Stimulated activated naive CD4-positive, alpha-beta T cell treated with Interleukin-2 at 50 U/mL for 16 hours (primary cell): ENCODE measurements around the gene FARS2.

Experiments used
- DNase-seq: peaks from one replicate; lab custom pipeline; 2025; lab: John Stamatoyannopoulos, UW

The FARS2 gene

DNA sequence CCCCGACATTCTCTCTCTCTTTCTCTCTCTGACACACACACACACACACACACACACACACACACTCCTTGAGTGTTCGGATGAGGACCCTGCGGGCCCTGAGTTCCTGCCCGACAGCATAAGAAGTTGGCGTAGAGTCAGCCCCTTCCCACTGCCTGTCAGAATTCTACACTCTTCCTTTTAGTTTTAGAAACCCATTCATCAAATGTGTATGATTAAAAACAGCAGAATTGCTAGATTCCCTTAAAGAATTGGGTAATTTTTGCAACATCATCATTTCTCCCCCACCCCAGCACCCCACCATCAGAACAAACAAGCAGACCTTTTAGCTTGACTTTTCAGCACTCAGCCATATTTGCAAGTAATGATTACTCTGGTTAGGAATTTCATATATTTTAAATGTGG is 322.8 kb downstream of the FARS2 start:
- DNase-seq = no peak

DNA sequence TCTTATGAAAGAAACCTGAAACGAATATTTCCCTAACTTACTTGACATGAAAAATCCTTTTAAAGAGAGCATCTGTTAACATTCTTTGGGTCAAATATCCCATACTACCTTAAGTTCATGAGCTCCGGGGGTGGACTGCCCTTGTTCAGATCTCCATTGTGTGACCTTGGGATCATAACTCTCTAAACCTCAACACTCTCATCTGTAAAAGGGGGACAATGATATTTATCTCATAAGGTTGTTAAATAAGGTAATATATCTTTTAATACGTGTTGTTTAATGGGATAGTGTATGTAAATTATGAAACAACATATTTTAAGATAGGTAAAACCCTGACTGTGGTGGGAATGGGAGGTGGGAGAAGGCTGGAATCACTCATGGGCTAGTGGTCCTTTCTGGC is 326.3 kb downstream of the FARS2 start:
- DNase-seq = no peak

DNA sequence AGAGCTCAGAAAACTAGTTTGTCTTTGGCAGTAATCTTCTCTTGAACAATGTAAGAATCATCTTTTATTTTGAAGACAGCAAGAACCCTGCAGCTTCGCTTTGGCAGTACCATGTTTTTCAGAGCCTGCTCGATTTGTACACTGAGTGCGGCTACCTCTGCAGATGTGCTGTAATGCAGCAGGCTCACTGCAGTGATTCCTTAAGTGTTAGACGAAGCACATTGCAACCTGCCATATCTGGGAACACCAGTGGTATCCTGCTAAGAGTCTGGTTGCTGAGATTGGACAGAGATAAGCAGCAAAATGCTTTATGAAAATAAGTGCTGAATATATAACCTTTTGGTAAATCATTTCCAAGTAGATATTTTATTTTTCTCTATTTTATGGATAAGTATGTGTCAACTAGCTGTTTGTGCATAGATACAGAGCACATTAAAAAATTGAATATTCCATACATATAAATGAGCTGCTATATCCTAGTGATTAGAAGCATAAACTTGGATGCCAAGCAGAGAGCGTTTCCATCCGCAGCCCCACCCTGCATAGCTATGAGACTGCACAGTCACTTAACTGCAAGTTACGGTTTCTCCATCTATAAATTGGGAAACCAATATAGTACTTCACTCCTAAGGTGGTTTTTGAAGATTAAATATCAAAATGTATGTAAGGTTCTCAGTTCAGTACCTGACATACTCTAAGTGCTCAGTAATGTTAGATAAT is 328.3 kb downstream of the FARS2 start:
- no peak for DNase-seq

DNA sequence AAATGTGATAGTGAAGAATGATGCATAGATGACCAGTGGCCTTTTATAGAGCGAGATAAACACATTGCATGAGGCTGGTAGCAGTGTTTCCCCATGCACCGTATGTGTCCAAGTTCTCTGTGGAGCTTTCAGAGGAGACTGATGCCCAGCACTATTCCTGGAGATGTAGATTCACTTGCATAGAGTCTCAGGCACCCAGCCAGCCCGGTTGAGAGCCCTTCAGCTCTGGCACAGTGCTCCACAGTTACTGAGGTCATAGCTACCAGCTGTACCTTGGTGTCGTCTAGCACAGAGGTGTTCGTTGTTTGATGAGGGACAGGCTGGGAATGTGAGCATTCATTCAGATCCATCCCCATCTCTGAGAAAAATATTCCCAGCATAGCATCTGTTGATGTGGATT is 328.9 kb downstream of the FARS2 start:
- no peak for DNase-seq

DNA sequence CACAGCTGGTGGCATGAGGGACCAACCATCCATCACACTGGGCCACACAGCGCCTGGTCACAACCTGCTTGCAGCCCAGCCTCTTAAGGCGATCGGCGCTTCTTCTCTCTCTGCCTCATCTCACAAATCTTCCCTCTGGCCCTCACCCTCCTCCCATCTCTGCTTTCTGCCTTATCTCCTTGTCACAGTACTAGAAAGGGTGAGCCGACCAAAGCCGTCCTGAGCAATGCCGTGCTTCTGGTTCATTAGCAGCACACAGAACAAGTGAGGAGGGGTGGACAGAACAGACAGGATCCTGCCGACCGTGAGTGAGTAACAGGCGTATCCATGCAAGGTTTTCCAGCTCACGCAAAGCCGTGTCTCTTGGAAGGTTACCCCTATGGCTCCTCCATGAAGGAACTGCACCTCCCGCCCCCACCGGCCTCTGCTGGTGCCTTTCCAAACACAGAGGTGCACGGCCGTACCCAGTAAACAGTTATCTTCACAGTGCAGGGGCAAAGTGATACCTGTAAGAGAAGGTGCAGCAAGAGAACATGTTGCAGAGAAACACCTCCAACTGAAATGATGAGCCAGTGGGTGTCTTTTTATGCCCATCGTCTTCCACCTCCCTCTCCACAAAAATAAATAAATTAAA is 331.7 kb downstream of the FARS2 start:
- no peak for DNase-seq

DNA sequence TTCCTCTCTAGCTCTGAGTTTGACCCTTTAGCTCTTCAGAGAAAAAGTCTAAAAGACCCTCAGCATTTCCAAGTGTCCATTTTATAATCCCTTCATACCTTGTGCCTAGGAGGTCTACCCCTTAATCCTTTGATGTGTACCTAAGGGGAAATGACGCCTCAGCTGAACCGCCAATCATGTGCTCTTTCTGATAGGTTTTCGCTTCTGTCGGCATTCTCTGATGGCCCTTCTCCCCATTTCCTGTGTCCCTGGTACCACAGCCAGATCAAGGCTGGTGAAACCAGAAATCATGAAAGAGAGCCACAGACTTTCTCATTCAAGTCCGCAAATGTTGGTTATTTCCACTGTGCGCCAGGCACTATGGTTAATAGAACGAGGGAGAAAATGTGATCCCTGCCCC is 333.9 kb downstream of the FARS2 start:
- no peak for DNase-seq

DNA sequence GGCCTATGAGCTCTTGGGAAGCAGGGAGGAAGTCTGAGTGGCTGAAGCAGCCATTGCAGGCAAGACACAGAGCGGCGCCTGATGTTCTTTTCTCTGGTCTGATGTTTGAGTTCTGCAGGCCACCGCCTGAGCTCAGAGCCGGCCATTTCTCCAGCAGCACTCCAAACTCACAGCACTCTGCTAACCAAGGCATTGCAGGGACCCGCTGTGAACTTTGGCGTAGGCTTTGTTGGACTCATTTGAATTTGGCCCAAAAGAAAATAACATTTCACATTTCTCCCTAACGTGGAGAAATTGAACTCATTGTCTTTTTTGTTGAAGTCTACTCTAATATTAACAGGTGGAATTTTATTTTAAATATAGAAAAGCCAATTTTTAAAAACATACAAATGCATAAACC is 336.1 kb downstream of the FARS2 start:
- DNase-seq = no peak

DNA sequence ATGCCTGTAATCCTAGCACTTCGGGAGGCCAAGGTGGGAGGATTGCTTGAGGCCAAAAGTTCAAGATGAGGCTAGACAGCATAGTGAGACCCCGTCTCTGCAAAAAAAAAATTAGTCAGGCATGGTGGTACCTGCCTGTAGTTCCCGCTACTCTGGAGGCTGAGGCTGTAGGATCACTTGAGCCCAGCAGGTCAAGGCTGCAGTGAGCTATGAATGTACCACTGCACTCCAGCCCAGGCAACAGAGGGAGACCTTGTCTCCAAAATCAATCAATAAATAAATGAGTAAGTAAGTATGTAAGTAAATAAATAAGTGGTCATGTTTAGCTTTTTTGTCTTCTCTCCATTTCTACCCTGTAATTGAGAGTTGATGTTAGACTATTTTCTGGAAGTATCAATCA is 336.8 kb downstream of the FARS2 start:
- DNase-seq = no peak

DNA sequence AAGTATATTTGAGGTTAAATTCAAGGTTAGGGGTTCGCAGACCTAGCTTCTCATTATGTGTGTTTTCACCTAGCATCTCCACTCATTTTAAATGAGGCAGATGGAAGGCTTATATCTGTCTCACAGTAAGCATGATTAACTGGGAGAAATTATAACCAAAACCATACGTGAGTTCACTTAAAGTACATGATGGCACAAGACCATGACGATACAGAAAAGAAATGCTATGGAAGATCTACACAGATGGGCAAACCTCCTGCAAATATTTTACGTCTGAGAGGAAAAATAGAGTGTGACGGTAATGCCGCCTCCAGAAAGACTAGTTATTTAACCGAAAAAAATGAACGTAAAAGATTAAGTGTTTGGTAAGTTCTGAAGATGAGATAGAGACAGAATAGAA is 337.8 kb downstream of the FARS2 start:
- no peak for DNase-seq

DNA sequence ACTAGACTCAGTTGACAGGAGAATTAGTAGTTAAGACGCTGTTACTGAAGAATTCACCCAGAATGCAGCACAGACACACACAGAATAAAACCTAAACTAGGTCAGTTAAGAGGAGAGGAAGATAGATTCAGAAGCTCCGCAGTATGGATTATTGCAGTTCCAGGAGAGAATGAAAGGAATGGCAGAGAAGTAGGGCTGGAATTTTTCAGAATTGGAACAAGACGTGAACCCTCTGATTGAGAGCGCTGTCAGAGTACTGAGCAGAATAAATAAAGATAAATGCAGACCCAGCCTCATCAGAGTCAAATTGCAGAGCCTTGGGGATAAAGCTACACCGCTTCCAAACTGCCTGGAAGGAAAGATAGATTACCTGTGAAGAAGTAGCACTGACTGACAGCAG is 344.6 kb downstream of the FARS2 start:
- no peak for DNase-seq

DNA sequence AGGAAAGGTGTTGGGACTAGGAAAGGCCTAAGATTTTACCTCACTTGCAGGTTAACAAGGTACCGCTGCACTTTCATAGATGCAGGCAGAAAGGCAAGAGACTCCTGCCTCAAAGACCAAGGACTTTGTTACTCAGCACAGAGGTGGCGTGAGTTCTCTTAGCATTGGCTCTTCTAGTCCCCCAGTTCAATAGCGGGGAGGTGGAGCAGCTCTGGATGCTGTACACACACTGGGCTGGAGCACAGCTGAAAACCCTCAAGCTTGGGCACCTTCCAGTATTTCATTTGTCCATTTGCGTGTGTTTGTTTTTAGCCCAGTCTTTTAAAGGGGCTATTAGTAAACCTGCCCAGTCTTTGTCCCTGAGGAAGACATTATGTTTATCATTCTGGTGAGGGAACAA is 345.2 kb downstream of the FARS2 start:
- DNase-seq = no peak

DNA sequence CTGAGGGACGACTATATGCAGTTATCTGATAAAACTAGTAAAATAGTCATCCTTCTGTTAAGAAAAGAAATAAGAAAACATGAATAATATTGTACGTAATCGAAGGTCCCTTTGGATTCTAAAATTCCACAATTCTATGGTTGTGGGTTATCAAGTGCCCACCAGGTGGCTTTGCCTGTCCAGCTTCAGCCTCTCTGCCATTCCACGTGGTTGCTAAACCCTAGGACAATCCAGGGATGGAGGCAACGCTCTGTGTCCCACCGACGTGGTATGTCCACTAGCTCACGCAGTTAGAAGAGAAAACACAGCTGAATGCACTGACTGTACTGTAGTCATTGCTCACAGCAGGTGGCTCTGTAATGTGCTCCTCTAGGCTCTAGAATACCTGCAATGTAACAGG is 349.3 kb downstream of the FARS2 start:
- no peak for DNase-seq

DNA sequence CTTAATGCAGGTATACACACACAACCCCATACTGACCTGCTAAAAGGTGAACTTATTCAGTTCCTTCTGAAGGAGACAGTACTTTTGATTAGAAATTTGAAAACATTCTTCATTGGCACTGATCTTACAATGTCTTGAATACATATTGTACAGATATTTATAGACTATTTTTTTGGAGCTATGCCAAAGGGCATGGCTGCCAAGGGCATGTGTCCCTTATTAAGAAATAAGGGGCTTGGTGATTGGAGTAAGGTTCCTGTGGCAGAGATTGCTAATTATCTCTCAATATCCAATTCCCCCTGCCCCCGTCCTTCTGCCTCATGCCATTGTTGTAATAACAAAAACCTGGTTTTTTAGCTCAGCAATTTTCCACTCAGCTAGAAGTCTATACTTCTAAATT is 355.9 kb downstream of the FARS2 start:
- no peak for DNase-seq

DNA sequence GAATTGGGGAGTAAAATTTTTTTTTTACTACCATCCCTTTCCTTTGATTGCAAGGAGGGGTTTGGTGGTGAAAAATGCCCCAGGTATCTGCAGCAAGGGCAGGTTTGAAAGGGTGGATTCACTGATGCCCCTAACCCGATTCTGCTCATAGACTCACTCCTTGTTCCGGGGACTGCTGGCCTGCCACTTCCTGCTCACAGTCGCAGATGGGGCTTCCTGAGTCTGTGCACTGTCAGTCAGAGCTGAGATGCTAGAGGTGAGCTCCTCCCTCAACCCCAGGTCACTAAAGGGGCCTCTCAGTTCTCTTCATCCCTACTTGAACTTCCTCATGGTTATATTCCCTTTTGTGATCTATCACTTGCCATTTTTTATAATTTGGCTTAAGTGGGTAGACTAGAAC is 357.9 kb downstream of the FARS2 start:
- DNase-seq = no peak

DNA sequence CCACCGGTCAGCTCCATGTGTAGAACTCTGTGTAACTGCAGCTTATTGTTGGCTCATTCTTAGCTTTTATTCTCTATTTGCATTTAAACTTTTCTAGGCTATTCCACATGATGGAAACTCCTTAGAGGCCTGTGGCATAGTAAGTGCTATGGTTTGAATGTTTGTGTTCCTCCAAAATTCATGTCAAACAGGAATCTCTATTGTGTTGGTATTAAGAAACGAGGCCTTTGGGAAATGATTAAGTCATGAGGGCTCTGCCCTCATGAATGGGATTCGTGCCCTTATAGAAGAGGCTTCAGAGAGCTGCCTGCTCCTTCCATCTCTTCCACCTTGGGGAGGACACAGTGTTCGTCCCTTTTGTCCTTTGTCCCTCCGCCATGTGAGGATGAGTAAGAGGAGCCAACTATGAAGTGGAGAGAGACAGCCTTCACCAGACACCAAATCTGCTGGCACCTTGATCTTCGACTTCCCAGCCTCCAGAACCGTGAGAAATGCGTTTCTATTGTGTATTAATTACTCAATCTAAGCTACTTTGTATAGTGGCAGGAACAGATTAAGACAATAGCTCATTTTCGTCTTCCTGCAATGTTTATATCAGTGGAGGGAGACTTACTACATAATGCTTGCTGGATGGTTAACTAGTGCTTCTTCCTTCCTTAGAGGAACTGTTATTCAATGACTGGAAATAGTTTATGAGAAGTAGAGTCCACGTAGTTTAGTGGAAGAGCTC is 361.1 kb downstream of the FARS2 start:
- DNase-seq = no peak

DNA sequence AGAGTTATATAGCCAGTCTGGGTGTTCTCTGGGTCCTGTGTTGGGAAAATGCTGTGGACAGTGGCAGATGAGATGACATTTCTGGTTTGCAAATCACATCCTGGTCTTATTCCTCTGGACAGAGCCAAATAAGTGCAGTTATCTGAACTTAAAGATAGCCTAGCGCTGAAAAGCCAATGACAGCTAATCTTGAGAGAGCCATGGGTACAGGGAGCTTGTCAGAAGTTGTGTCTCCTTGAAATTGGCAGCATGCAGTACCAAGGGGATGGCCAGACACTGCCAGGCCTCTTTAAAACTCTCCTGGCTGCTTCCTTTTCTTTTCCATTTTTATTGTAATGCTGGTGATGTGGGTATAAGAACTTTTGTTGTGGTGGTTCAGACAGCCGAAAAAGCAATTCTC is 362.5 kb downstream of the FARS2 start:
- DNase-seq = no peak

DNA sequence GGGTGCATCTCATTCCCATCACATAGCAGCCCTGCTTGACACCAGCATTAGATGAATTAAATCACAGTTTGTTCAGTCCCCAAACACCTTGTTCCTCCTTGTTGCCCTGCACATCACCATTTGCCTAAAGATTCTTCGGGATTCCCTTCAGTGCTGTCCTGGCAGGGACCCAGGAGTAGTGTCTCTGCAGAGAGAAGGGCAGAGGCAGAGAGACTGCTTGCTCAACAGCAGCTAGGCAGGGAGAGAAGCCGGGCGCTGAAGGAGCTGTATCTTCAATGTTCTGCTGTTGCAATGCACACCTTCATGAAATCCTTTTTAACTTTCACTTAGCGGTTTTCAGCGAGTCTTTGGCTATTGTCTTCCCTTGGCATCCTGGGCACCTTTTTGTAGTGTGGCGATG is 362.9 kb downstream of the FARS2 start:
- no peak for DNase-seq

DNA sequence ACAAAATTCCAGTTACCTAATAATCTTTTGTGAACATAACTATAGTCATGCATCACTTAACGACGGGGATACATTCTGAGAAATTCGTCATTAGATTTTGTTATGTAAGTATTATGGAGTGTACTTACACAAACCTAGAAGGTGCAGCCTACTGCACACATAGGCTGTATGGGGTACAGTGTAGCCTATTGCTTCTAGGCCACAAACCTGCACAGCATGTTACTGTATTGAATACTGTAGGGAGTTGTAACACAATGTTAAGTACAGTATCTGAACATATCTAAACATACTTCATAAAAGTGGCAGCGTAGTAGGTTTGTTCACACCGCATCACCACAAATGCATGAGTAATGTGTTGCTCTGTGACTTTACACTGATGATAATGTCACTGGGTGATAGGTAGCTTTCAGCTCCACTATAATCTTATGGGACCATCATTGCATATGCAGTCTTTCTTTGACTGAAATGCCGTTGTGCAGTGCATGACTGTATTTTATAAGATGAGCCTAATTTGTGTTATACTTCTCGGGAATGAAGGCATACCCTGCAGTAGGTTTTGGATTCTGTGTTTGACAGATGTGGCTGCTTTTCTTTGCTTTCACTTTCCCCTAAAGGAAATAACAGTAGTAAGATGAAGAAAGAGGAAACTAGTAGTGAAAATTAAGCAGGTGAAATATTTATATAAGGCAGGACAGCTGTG is 365.6 kb downstream of the FARS2 start:
- no peak for DNase-seq

DNA sequence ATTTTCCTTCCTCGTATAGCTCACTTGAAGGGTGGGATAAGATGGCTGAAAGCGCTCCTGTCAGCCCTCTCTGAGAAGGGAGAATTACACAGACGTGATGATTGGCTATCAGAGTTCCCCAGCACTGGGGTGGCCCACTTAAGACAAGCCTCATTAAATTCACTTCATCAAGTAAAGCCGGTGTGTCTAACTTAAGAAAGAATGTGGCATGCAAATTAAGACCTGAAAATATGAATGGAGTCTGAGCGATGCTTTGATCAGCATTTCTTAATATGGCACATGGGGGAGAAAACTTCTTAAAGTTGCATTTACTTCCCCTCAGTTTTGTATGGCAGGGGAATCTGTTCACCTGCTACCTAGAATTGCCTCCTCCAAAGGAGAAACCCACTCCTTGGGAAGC is 369.3 kb downstream of the FARS2 start:
- no peak for DNase-seq

DNA sequence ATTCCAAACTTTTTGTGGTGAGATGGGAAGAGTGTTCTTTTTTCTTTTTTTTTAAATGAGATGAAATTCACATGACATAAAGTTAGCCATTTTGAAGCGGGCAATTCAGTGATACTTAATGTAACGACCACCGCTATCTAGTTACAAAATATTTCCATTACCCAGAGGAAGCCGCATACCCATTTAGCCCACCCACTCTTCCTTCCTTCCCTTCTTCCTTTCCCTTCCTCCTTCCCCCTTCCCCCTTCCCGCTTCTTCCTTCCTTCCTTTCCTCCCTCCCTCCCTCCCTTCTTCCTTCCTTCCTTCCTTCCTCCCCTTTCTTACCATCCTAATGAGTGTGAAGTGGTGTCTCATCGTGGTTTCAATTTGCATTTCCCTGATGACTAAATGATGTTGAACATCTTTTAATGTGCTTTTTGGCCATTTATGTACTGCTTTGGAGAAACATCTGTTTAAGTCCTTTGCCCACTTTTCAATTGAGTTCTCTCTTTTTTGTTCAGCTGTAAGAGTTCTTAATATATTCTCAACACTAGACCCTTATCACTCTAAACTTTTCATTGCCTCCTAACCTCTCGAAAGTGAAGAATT is 371.1 kb downstream of the FARS2 start:
- no peak for DNase-seq

DNA sequence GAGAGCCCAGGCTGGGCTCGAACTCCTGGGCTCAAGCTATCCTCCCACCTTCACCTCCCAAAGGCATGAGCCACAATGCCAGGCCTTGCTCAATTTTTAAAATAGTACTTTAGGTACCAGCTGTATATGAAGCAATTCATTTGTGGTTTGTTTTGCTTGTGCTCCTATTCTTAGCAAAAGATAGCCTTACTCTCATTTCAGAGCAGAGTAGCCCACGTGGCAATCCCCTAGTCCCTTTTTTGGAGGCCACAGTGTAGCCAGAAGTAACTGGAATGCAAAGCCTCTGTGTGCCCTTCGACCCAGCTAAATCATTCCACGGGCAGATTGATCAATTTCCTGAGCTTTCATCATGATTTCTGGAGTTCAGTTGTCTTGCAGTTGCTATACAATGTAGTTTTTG is 373.2 kb downstream of the FARS2 start:
- DNase-seq = no peak

DNA sequence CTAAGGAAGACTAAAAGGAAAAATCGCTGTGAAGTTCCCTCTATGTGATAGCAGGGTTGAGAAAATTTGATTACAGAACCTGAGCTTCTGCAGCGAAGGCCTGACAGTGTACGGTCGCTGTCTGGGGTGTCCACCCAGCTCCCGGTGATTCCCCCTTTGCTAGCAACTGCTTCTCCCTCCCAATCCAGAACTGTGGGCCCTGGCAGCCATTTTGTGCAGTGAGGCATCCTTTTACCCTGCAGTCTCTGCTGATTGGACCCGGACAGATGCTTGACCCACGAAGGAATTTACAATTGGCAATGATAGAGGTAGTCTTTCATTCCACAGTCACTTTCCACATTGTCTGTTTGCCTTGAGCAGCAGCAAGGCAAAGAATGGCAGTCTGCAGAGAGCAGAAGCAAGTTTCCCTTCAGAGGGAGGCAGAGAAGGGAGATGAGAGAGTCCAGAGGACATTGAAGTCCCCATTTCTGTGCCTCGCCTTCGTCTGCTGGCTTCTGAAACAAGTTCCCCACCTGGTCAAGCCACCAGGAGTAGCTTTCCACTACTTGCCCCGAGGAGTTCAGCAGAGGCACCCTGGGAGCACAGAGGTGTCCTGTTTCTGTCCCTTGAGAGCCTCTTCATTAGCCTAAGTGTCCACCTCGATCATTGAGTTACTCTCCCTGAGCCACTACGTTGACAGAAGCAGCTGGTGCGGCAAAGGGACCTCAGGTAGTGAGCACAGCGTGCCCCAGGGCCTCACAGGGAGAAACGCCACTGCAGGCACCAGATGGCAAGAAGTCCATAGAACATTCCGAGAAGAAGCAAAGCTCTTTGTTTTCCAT is 375.1 kb downstream of the FARS2 start:
- no peak for DNase-seq
